ENCODE results near the gene PIN1. TPM values are rescaled to one million over a fixed set of nuclear protein-coding genes. Genes with fewer than 3 reads are reported as not detected.
A peak's percentile ranks its signal among the peaks of the same experiment; 100 is the strongest.

The PIN1 gene
- total RNA-seq, 1 experiment from 2014 or later: 61.4 TPM

GRCh38 chr19:9806803-9807202 is 28.3 kb upstream of the PIN1 start:
- Mint-ChIP-seq H3K4me3 (ENCODE audit: unreplicated experiment) (no peak overlapping the region), H3K27ac (ENCODE audit: low read depth, unreplicated experiment) (no peak overlapping the region), H3K4me1 (ENCODE audit: insufficient read depth, unreplicated experiment) (no peaks in the 10 kb centered on the region), H3K36me3 (ENCODE audit: insufficient read depth, unreplicated experiment) (peaks cover 49% of the 10 kb centered on the region), H3K27me3 (ENCODE audit: insufficient read depth, unreplicated experiment) (no peaks in the 10 kb centered on the region), H3K9me3 (ENCODE audit: unreplicated experiment) (no peaks in the 10 kb centered on the region)
- ChIA-PET CTCF (interaction anchor here (0.7 to 1.5 kb wide), 3 partner anchors 9 to 181 kb away, joined by 3 to 8 read pairs (median 4); no protein-coding TSS in a partner anchor), POLR2A (interaction anchor here (1.3 kb wide), 1 partner anchor 12 kb away, joined by 3 read pairs; the partner anchor contains the start of gene FBXL12)
- no peak for DNase-seq (ENCODE audit: unreplicated experiment)
- TF ChIP-seq, protein P1, sequence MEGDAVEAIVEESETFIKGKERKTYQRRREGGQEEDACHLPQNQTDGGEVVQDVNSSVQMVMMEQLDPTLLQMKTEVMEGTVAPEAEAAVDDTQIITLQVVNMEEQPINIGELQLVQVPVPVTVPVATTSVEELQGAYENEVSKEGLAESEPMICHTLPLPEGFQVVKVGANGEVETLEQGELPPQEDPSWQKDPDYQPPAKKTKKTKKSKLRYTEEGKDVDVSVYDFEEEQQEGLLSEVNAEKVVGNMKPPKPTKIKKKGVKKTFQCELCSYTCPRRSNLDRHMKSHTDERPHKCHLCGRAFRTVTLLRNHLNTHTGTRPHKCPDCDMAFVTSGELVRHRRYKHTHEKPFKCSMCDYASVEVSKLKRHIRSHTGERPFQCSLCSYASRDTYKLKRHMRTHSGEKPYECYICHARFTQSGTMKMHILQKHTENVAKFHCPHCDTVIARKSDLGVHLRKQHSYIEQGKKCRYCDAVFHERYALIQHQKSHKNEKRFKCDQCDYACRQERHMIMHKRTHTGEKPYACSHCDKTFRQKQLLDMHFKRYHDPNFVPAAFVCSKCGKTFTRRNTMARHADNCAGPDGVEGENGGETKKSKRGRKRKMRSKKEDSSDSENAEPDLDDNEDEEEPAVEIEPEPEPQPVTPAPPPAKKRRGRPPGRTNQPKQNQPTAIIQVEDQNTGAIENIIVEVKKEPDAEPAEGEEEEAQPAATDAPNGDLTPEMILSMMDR (IDR thresholded peaks at IDR 0.05; ENCODE audit: unreplicated experiment): no peak
- BruUV-seq (replicated peaks): no TSS peak
- intact Hi-C loops (cut with micrococcal nuclease): no loop called here

DNA sequence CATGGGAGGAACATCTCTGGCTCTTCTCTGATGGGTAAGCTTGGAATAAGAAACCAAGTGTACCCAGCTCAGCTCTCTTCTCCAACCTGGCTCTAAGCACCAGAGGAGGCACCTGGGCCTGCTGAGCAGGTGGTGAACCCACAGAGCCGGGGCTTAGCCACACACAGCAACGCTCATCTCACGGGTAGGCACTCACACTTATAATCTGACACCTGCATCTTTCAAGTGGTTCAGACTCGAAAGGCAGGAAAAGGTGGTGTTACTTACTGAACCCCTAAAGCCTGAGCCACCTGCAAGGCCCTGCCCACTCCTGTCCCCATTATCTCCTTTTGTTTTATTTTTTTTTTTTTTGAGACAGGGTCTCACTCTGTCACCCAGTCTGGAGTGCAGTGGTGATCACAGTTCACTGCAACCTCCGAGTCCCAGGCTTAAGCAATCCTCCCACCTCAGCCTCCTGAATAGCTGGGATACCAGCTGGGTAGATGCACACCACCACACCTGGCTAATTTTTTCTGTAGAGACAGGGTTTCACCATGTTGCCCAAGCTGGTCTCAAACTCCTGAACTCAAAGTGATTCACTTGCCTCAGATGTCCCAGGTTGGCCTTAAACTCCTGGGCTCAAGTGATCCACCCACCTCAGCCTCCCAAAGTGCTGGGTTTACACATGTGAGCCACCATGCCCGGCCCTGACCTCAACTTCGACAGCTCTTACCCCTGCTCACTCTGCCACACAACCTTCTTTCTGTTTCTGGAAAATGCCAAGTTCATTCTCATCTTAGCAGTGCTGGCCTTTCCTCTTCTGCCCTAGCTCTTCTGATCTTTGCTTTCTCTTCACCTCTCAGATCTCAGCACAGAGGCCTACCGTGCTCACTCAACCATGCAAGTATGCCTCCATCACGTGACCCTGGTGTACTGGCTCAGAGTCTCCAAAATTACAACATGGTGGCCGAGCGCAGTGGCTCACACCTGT is 26.0 kb upstream of the PIN1 start:
- intact Hi-C loops (cut with micrococcal nuclease): no loop called here
- no TSS peak for BruUV-seq (replicated peaks)
- H3K27ac Mint-ChIP-seq (ENCODE audit: low read depth, unreplicated experiment): no peak overlapping the region

DNA sequence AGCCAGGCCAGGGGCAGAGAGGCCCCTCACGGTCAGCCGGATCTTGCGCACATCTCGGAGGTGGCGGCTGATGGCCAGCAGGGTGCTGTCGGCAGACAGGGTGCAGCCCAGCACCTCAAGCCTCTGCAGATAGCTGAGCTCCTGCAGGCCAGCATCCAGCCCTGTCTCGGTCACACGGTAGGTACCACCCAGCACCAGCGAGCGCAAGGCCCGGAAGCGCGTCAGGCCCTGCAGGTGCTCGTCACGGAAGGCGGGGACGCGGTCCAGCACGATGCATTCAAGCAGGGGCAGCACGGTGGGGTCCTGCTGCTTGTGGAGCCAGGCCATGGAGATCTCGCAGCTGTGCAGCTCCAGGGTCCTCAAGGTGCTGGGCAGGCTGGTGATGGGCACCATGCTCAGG is 24.0 kb upstream of the PIN1 start:
- Mint-ChIP-seq H3K36me3 (ENCODE audit: insufficient read depth, unreplicated experiment) (peaks cover 58% of the 10 kb centered on the region), H3K9me3 (ENCODE audit: unreplicated experiment) (no peaks in the 10 kb centered on the region), H3K4me3 (ENCODE audit: unreplicated experiment) (no peak overlapping the region), H3K27me3 (ENCODE audit: insufficient read depth, unreplicated experiment) (no peaks in the 10 kb centered on the region), H3K27ac (ENCODE audit: low read depth, unreplicated experiment) (no peak overlapping the region), H3K4me1 (ENCODE audit: insufficient read depth, unreplicated experiment) (no peaks in the 10 kb centered on the region)
- intact Hi-C loops (cut with micrococcal nuclease): no loop called here
- TF ChIP-seq, protein P1 (IDR thresholded peaks at IDR 0.05; ENCODE audit: unreplicated experiment): no peak
- no TSS peak for BruUV-seq (replicated peaks)
- CTCF ChIA-PET: no interaction called here
- no peak for DNase-seq (ENCODE audit: unreplicated experiment)
- POLR2A ChIA-PET: no interaction called here

More for the DNA sequence above, 26.0 kb upstream of the PIN1 start:
- Mint-ChIP-seq H3K9me3 (ENCODE audit: unreplicated experiment) (no peaks in the 10 kb centered on the region), H3K4me1 (ENCODE audit: insufficient read depth, unreplicated experiment) (no peaks in the 10 kb centered on the region), H3K36me3 (ENCODE audit: insufficient read depth, unreplicated experiment) (peaks cover 53% of the 10 kb centered on the region), H3K4me3 (ENCODE audit: unreplicated experiment) (no peak overlapping the region), H3K27me3 (ENCODE audit: insufficient read depth, unreplicated experiment) (no peaks in the 10 kb centered on the region)
- DNase-seq (ENCODE audit: unreplicated experiment): no peak
- POLR2A ChIA-PET: interaction anchor here (0.9 to 1.1 kb wide), 2 partner anchors 13 to 41 kb away, joined by 3 read pairs; partner anchors contain the start of gene ZNF846
- TF ChIP-seq, protein P1 (IDR thresholded peaks at IDR 0.05; ENCODE audit: unreplicated experiment): no peak
- CTCF ChIA-PET: interaction anchor here (0.6 to 1.2 kb wide), 3 partner anchors 223 to 1463 kb away, joined by 3 to 7 read pairs (median 6); no protein-coding TSS in a partner anchor

DNA sequence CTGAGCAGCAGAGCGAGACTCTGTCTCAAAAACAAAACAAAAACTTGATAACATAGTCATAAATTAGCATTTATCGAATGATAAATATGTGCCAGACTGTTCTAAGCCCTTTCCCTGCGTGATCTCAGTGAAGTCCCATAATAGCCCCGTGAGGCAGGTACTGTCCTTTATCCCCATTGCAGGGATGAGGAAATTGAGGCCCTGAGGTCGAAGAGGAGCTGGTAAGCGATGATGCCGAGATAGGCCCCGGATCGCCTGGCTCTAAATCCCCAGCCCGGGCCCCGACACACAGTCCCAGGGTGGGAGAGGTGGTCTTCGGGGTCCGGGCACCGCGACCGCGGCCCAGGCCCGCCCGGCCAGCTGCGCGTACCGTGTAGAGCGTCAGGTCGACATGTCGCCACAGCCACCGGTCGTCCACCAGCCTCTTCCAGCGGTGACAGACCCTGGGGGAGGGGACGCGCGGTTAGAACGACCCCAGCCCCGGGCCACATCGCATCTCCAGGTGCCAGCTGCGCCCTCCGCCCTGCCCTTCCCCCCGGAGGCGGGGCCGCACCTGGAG is 16.9 kb upstream of the PIN1 start:
- Mint-ChIP-seq H3K36me3 (ENCODE audit: insufficient read depth, unreplicated experiment) (peaks cover 17% of the 10 kb centered on the region), H3K4me1 (ENCODE audit: insufficient read depth, unreplicated experiment) (peaks cover 8% of the 10 kb centered on the region), H3K4me3 (ENCODE audit: unreplicated experiment) (peak overlapping the region; percentile 84), H3K27me3 (ENCODE audit: insufficient read depth, unreplicated experiment) (no peaks in the 10 kb centered on the region), H3K27ac (ENCODE audit: low read depth, unreplicated experiment) (peak overlapping the region; percentile 92), H3K9me3 (ENCODE audit: unreplicated experiment) (no peaks in the 10 kb centered on the region)
- BruUV-seq (replicated peaks): TSS peak; percentile 33
- no peak for DNase-seq (ENCODE audit: unreplicated experiment)
- TF ChIP-seq, protein P1 (IDR thresholded peaks at IDR 0.05; ENCODE audit: unreplicated experiment): no peak
- ChIA-PET POLR2A (interaction anchor here (0.7 to 2.0 kb wide), 14 partner anchors 9 to 381 kb away, joined by 3 to 30 read pairs (median 4); partner anchors contain the start of genes PIN1, UBL5, ZNF561 and ZNF846), CTCF (interaction anchor here (0.6 to 1.3 kb wide), 5 partner anchors 14 to 193 kb away, joined by 3 to 4 read pairs (median 3); no protein-coding TSS in a partner anchor)
- intact Hi-C loops (cut with micrococcal nuclease): no loop called here

Data from MCF 10A (cell line).